C4-2B (cell line): ENCODE data around the gene LRRFIP1.

Source experiments
- CTCF ChIP-seq: fragments of 450-650 bp; conservative IDR thresholded peaks from 2 replicates; pipeline ENCODE4 v1.5.1; 2017; ENCODE audit warnings: mild to moderate bottlenecking
- ZFX ChIP-seq: fragments of 450-650 bp; IDR thresholded peaks from 2 replicates; pipeline ENCODE4 v1.6.1; 2017

- TF ChIP-seq ZFX (no peak), CTCF (no peak)
Observed at GRCh38 chr2:237691908-237692600, 64.7 kb downstream of the LRRFIP1 start.
